Left cardiac atrium (tissue), 4 donors: ENCODE measurements around the gene FGF6. TPM values are rescaled to one million over a fixed set of nuclear protein-coding genes. Genes with fewer than 3 reads are reported as not detected.

ENCODE experiments used
- ATAC-seq, 2 donors: fragments of 200-7000 bp; cut with Tn5 transposase; one replicate each; pipeline ENCODE4 v1.9.1; 2020; ENCODE audit warnings: mild to moderate bottlenecking in 2 of 2, moderate library complexity in 2 of 2
- DNase-seq: peaks from one replicate; pipeline ENCODE4 v3.0.0-alpha.2; 2020
- intact Hi-C, 2 donors: fragments of 100-400 bp; cut with DNase I; formaldehyde crosslinking; loops; one replicate each; pipeline versions ENCODE4 v1.14.1 to v1.15.1; 2022 to 2023
- total RNA-seq, 2 donors: library from RNA; stranded (reverse); fragmentation: NEBNext Ultra II Directional; extraction: Animal tissue kit (Norgen Biotek cat#: 25700); gene quantifications; one replicate each; pipeline ENCODE4 v1.2.1, GENCODE V29; 2021
- donor health status: DM: no; HTN: yes; CAD: no.
- donor health status: DM: no; HTN: yes; CAD: no; lungs with severe emphysema.
- donor health status: DM: yes; HTN: yes; CAD: no.
- donor health status: Dilated cardiomyopathy.

The FGF6 gene
- total RNA-seq, 2 donors from 2014 or later, result not detected

DNA sequence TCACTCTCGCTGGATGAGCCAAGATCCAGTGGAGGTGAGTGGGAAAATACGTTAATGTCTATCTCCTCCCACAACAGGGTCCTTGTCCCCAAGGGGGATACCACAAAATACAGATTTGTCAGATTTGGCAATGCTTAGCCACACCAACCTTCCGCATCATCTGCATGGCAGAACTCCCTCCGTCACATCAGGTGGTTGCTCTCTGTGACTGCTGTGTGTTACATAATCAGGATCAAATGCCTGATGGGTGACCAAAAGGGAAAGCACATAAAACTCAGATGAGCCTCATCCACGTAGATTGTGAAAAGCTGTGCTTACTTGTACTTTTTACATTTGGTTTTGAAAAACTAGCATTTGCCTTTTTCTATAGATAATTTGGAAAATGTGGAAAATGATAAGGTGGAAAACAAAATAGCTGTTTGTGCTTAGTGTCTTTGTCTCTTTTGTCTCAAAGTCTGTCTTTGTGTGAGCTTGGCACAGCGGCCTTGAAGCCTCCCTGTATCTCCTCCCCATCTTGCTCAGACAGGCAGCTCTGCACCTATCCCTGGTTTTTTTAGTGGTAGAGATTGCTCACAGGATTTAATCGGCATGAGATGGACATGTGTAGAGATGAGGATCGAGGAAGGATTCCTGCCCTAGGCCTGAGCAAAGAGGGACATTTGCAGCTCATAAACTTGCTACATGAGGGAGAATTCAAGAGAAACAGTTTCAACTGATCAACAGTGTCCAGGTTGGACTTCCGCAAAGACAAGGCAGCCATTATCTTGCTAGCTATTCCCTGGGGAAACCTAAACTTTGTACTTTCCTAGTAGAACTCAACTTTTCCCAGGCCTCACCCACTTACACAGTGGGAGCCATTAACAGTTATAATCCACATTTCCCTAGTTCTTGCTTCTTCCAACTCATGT lies 3.6 kb upstream of the FGF6 start:
- DNase-seq (no peak), ATAC-seq (no peak)
- intact Hi-C loops, result no loop called here

DNA sequence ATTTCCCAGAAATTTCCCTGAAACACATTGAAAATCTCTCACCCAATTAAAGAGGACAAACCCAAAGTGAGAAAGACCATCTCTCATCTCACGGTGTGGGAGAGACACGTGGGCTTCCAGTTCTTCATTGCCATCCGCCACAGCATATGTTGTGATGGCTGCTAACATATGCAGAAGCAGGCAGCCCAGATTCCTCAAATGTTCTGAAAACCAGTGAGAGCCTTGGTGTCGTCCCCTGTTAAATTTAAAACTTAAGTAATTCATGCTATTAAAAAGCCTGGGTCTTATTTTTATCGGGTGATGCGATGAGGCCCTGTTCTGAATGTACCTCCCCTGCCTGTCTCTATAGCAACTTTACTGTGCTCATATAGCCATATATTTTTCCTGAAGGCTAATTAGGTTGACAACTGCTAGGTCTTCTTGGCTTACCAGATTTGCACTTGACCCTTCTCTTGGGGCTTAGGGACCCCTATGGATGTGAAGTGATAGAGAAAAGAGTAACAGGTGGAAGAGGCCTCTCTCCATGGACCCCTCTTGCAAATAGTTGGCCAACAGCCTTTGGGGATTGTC lies 2.8 kb upstream of the FGF6 start:
- intact Hi-C loops, result no loop called here
- DNase-seq, result no peak
- no peak for ATAC-seq

GRCh38 chr12:4447151-4447550 lies 1.5 kb upstream of the FGF6 start:
- intact Hi-C loops, result no loop called here
- no peak for ATAC-seq
- DNase-seq, result no peak

- intact Hi-C loops, result no loop called here
- DNase-seq (no peak), ATAC-seq (no peak)
These were observed 720 bp upstream of the FGF6 start for GRCh38 chr12:4446335-4446734.

- intact Hi-C loops, result no loop called here
- no peak for DNase-seq
- no peak for ATAC-seq
These were observed 1.6 kb downstream of the FGF6 start for GRCh38 chr12:4444031-4444430.

GRCh38 chr12:4443616-4444015 lies 2.0 kb downstream of the FGF6 start:
- DNase-seq (no peak), ATAC-seq (no peak)
- intact Hi-C loops, result no loop called here

GRCh38 chr12:4441355-4442335 lies 4.0 kb downstream of the FGF6 start:
- intact Hi-C loops, result no loop called here
- ATAC-seq (no peak), DNase-seq (no peak)

GRCh38 chr12:4440187-4440941 lies 5.3 kb downstream of the FGF6 start:
- no peak for DNase-seq
- ATAC-seq, result no peak
- intact Hi-C loops, result no loop called here

- DNase-seq (no peak), ATAC-seq (no peak)
- intact Hi-C loops, result no loop called here
These were observed 5.9 kb downstream of the FGF6 start for GRCh38 chr12:4439736-4440135.

- DNase-seq (no peak), ATAC-seq (no peak)
- intact Hi-C loops, result no loop called here
These were observed 6.6 kb downstream of the FGF6 start for GRCh38 chr12:4438834-4439596.

DNA sequence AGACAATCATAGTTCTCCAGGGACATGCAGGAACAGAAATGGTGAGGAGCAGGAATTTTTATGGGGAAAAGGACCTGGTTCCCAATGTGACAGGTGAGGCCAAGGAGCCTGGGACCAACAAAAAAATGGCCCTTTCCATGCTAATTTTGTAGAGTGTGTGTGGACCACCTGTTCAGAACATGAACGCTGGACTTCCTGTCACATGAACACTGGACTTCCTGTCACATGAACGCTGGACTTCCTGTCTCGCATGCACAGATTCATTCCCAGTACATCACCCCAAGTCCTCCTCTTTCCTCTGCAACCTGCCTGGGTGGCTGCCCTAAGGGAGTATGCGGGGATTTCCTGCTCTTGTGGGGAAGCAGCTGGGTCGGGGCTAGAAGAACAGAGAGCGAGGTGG lies 10.1 kb downstream of the FGF6 start:
- intact Hi-C loops, result no loop called here
- no peak for DNase-seq
- ATAC-seq, result no peak

DNA sequence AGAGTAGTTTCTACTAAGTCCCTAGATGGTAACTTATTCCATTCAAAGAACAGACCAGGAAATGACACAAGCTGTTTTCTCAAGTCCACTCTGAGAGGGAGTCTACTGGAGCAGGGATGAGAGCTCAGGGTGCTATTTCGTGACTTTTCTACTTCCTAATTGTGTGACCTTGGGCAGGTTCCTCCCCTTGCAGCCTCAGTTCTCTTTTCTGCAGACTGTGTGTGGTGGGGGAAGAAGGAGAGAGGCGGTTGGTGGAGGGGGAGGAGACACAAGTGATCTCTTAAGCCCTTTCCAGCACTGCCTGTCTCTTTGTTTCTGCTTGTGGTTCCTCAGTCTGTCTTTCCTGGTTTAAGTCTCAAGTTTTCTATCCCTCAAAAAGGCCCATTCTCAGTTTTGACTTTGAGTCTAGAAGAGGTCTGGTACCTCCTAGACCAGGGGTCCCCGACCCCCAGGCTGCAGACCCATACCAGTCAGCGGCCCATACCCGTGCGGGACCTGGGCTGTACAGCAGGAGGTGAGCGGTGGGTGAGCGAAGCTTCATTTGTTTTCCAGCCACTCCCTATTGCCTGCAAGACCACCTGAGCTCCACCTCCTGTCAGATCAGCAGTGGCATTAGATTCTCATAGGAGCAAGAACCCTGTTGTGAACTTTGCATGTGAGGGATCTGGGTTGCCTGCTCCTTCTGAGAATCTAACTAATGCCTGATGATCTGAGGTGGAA lies 10.7 kb downstream of the FGF6 start:
- ATAC-seq (peak in 1 of 2 donors; percentile 30), DNase-seq (no peak)
- intact Hi-C loops, result no loop called here

- DNase-seq, result no peak
- intact Hi-C loops, result no loop called here
- ATAC-seq, result no peak
These were observed 11.3 kb downstream of the FGF6 start for GRCh38 chr12:4434301-4434700.

- ATAC-seq (no peak), DNase-seq (no peak)
- intact Hi-C loops, result no loop called here
These were observed 11.9 kb downstream of the FGF6 start for GRCh38 chr12:4433745-4434058.

GRCh38 chr12:4432878-4433744 lies 12.5 kb downstream of the FGF6 start:
- DNase-seq, result no peak
- intact Hi-C loops, result no loop called here
- peak in 1 of 2 donors; percentile 27 for ATAC-seq

DNA sequence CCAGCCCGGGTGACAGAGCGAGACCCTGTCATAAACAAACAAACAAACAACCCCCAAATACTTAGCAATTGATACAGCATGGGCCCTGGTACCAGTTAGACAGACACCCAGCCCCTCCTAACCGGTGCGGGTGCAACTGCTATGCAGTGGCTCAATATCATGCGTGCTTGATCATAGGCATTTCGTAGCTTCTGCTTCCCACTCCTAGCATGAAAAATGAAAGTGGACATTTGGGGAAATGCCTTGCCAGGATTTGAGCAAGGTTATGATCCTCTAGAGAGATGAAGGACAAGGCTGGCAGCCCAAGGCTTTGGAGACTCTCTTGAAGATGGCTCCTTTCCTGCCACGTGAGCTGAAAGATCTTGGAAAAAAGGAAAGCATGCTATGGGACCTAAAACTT lies 13.7 kb downstream of the FGF6 start:
- no peak for ATAC-seq
- intact Hi-C loops, result no loop called here
- no peak for DNase-seq

GRCh38 chr12:4431436-4431835 lies 14.2 kb downstream of the FGF6 start:
- intact Hi-C loops, result no loop called here

More at GRCh38 chr12:4431436-4431835, 14.2 kb downstream of the FGF6 start:
- no peak for DNase-seq
- ATAC-seq, result no peak
